ENCODE data around the gene MRO. TPM values are rescaled to one million over a fixed set of nuclear protein-coding genes. Genes with fewer than 3 reads are reported as not detected.

MRO gene
- total RNA-seq, 1 donor = under 0.01 TPM

DNA sequence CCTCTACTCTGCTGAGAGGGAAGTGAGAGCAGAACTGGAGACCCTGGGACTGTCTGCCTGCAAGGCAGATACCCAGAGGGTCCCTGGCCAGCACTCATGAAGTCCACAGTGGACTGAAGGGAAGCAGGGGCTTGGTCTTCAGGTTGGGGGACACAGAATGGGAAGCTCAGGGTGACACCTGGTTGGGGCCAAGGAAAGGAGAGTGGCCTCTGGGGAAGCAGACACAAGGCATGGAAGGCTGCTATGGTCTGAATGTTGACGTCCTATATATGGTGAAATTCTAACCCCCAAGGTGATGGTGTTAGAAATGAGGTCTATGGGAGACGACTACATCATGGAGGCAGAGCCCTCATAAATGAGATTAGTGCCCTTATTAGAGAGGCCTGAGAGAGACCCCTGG is 69.3 kb downstream of the MRO start:
- TF ChIP-seq, protein P1, sequence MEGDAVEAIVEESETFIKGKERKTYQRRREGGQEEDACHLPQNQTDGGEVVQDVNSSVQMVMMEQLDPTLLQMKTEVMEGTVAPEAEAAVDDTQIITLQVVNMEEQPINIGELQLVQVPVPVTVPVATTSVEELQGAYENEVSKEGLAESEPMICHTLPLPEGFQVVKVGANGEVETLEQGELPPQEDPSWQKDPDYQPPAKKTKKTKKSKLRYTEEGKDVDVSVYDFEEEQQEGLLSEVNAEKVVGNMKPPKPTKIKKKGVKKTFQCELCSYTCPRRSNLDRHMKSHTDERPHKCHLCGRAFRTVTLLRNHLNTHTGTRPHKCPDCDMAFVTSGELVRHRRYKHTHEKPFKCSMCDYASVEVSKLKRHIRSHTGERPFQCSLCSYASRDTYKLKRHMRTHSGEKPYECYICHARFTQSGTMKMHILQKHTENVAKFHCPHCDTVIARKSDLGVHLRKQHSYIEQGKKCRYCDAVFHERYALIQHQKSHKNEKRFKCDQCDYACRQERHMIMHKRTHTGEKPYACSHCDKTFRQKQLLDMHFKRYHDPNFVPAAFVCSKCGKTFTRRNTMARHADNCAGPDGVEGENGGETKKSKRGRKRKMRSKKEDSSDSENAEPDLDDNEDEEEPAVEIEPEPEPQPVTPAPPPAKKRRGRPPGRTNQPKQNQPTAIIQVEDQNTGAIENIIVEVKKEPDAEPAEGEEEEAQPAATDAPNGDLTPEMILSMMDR (IDR thresholded peaks at IDR 0.05; ENCODE audit: insufficient read depth, low read depth, low read length) = no peak
- H3K4me3 ChIP-seq (ENCODE audit: low read depth, low read length) = no peak overlapping the region
- DNase-seq (ENCODE audit: low read depth) = no peak

DNA sequence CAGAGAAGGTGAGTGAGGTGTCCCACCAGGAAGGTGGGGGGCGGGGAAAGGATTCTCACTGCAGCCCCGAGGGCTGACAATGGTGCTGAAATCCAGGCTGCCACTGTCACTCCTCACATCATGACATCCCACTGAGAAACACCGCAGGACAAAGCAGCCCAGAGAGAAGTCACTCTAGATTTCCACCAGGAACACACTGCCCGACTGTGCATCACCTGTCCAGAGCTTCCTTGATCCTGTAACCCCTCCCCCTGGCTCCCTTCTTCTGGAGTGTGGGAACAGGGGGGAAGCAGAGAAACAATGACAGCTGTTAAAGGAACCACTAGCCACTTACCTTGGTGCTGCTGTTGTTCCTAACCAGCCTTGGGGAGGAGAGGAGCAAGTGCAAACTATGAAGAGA is 69.9 kb downstream of the MRO start:
- no peak overlapping the region for H3K4me3 ChIP-seq (ENCODE audit: low read depth, low read length)
- DNase-seq (ENCODE audit: low read depth) = no peak
- TF ChIP-seq, protein P1 (IDR thresholded peaks at IDR 0.05; ENCODE audit: insufficient read depth, low read depth, low read length) = no peak

DNA sequence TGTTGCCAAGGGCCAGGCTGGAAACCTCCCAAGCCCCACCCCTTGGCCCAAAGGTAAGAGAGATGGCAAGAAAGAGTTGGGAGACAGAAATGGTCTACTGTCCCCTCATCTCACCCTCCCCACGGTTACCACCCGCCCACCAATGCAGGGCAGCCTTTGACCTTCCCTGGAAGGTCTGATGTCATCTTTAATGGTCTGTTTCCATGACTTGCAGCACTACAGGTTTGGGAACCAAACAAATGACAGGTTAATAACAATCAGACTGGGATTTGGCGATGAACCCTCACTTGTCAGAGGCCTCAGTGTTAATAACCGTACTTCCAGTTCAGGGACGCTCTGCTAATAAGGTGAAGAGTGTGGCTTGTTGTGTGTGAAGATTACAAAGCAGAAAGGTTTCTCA is 70.4 kb downstream of the MRO start:
- DNase-seq (ENCODE audit: low read depth) = no peak
- no peak overlapping the region for H3K4me3 ChIP-seq (ENCODE audit: low read depth, low read length)
- TF ChIP-seq, protein P1 (IDR thresholded peaks at IDR 0.05; ENCODE audit: insufficient read depth, low read depth, low read length) = no peak

DNA sequence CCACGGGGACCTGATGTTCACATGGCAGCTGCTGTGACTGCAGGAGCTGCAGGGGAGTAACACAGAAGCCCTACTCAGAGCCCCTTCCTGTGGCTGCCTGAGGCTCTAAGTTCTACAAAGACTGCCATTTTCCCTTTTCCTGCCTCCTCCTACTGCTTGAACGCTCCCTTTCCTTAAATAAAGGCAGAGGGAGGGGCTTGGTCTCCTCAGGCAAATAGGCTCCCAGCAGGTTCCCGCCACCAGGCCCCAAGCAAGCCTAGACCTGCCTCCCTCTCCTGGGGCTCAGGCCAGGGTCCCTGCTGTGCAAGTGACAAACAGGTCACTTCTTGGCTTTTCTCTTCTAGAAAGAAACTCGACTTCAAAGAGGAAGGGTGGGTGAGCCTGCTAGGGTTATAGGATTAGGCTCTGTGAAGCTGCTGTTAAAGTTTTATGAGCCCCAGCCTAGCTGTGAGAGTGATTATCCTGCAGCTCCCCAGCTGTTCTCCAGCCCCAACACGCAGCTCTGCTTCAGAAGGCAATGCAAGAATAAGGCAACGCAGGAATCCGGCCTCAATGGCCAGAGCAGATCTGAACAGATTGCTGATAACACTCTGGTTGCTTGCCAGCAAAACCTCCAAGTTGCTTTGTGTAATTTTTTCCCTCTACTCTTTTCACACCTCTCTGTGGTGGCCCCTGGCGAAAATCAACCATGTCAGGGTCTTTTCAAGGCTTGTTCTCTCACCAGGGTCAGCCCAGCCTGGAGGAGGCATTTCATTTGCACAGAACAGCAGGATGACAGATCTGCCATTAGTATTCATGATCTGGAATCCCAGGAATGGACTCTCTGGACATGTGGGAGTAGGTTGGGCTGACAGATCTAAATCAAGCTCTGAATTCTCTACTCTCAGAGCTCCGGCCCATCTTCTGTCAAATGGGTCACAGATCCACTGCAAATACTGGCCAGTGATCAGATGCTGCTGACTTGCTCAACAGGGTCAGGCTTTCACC is 71.3 kb downstream of the MRO start:
- TF ChIP-seq, protein P1 (IDR thresholded peaks at IDR 0.05; ENCODE audit: insufficient read depth, low read depth, low read length) = no peak
- no peak for DNase-seq (ENCODE audit: low read depth)
- no peak overlapping the region for H3K4me3 ChIP-seq (ENCODE audit: low read depth, low read length)

DNA sequence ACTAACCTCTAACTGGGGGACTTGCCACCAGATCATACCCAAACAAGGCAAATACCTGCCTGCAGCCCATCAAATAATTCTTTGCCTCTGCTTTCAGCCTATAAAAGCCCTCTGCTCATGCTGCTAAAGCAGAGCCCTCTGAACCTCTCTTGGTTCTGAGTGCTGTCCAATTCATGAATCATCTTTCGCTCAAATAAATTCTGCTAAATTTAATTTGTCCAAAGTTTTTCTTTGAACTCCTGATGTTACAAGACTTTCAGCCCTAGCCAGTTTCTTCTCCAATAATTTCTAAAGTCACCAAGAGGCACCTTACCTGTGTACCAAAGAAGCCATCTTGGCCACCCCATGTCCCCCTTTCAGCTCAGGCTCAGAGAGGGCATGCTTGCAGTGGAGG is 72.0 kb downstream of the MRO start:
- TF ChIP-seq, protein P1 (IDR thresholded peaks at IDR 0.05; ENCODE audit: insufficient read depth, low read depth, low read length) = no peak
- no peak overlapping the region for H3K4me3 ChIP-seq (ENCODE audit: low read depth, low read length)
- DNase-seq (ENCODE audit: low read depth) = no peak

DNA sequence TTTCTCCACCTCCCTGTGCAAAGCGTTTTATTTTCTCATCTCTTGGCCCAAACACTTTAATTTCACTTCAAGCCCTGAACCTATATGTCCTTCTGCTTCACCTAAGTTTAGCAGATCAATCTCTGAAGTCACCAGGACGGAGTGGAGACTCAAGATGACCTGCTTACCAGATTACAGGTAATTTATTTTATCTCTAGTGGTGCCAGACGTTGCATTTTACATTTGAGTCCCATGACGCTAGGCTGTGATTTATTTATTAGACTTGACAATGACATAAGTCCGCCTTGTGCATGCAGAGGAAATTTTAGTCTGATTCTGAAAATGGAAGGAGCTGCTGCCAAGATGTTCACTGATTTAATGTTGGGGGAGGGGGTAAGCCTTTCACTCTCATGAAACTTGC is 73.9 kb downstream of the MRO start:
- H3K4me3 ChIP-seq (ENCODE audit: low read depth, low read length) = no peak overlapping the region
- TF ChIP-seq, protein P1 (IDR thresholded peaks at IDR 0.05; ENCODE audit: insufficient read depth, low read depth, low read length) = no peak
- DNase-seq (ENCODE audit: low read depth) = no peak

Other genes with a start within 250 kb of the MRO start
- gene ME2, start 59.1 kb upstream of the MRO start, total RNA-seq = 27.1 and 38.9 TPM in 2 replicates
- gene ELAC1, start 148.0 kb upstream of the MRO start, total RNA-seq = 7.4 and 8.6 TPM in 2 replicates
- 67.3 and 110 TPM in 2 replicates for gene SMAD4, start 210.2 kb upstream of the MRO start, total RNA-seq

All from fibroblast of villous mesenchyme (primary cell).